Measurements from ENCODE around the gene KRTDAP.

- TF ChIP-seq EP300 (IDR thresholded peaks at IDR 0.05), result no peak
- no peak for TF ChIP-seq CTCF (IDR thresholded peaks at IDR 0.05)
- TF ChIP-seq POLR2A (IDR thresholded peaks at IDR 0.05), result no peak
These were observed 44.3 kb downstream of the KRTDAP start for GRCh38 chr19:35445826-35446593.
